Measurements from ENCODE around the gene PDHX.
"Not testable (repeated sequence)": the region's sequence is repeated elsewhere in the genome, so short reads cannot be mapped to it uniquely, and the experiment has no call there.

Gene PDHX

DNA sequence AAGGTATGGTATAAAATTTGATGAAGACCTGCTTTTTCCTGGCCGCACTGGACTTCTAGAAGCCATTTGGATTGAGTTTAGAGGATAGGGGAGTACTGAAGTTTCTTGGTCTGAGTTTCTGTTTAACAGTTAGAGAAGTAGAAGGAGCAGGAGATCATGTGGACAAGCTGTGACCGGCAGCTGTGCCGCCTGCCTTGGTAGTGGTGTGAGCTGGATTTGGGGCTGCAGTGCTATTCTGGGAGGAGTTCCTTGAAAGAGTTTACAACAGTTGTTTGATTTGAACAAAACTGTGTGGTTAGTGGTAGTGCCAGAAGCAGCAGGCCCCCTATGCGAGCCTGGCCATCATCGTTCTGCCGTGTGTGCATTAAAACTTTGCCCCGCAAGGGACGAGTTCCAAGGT, 105.2 kb downstream of the PDHX start:
- DNase-seq (ENCODE audit: low spot score), result no peak

GRCh38 chr11:35023940-35024339, 107.5 kb downstream of the PDHX start:
- DNase-seq (ENCODE audit: low spot score), result not testable (repeated sequence)

More for the DNA sequence above, 105.2 kb downstream of the PDHX start:
- TF ChIP-seq CTCF (IDR thresholded peaks at IDR 0.05; ENCODE audit: extremely low read depth, missing control alignments), result no peak

GRCh38 chr11:35028007-35028406, 111.6 kb downstream of the PDHX start:
- DNase-seq (ENCODE audit: low spot score), result not testable (repeated sequence)

DNA sequence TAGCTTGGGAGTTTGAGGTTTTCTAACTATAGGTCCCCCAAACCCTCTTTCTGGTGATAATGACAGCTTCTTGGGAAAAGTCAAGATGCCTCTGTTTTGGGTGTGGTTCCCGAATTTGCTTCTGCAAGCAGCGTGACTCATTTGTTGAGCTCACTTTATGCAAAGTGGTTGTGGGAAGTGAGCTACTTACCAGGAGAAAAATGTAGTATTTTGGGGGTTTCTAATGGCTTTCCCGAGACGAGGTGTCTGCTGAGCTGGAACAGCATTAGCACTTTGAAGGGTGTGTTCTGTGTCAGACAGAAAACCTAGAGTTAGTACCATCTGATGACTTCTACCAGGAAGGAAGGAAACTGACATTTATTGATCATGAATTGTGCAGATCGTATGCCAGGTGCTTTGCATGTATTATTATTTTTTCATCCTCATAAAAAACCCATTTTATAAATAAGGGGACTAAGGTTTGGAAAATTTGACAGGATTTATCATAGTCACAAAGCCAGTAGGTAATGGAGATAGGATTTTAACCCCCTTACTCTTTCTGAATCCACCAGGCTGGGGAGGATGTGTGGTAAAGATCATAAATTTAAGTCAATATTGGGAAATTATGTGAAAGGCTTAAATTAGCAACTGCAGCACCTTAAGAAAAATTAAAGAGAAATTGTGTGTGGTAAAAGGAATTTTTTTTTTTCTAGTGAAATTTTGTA, 113.7 kb downstream of the PDHX start:
- no peak for TF ChIP-seq CTCF (IDR thresholded peaks at IDR 0.05; ENCODE audit: extremely low read depth, missing control alignments)
- peak; percentile 24 for DNase-seq (ENCODE audit: low spot score)

GRCh38 chr11:35030716-35031213, 114.3 kb downstream of the PDHX start:
- no peak for TF ChIP-seq CTCF (IDR thresholded peaks at IDR 0.05; ENCODE audit: extremely low read depth, missing control alignments)
- DNase-seq (ENCODE audit: low spot score), result no peak

DNA sequence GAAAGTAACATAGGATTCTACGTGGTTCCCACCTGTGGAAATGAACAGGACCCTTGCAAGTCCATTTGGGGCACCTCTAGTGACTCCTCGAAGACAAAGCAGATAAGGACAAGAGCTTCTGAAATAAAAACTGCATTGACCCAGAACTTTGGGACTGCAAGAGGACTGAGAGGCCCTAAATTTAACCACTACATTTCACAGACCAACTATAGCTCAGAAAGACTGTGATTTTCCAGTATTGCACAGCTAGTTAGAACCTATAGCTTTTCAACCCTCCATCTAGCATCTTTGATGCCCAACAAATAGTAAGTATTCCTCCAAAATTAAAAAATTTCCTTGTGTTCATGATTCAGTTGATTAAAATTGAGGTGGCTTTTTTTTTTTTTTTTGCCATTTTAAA, 114.9 kb downstream of the PDHX start:
- no peak for DNase-seq (ENCODE audit: low spot score)
- TF ChIP-seq CTCF (IDR thresholded peaks at IDR 0.05; ENCODE audit: extremely low read depth, missing control alignments), result no peak

DNA sequence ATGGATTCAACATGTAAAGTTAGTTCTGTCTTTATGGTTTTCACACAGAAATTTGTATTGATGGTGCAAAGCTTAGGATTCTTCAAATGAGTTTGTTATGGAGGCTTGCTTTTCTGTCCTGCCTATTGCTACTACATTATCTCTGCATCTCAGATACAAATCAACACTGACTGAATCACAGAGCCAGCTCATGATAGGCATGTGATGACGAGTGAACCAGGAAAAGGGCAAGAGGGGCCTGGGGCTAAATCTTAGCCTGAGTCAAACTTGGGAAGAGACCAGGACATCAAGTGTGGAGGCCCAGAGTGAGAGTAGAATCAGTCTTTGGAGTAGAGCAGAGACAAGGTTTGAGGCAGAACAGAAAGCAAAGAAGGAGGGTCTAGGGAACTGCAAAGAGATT, 115.4 kb downstream of the PDHX start:
- no peak for DNase-seq (ENCODE audit: low spot score)

DNA sequence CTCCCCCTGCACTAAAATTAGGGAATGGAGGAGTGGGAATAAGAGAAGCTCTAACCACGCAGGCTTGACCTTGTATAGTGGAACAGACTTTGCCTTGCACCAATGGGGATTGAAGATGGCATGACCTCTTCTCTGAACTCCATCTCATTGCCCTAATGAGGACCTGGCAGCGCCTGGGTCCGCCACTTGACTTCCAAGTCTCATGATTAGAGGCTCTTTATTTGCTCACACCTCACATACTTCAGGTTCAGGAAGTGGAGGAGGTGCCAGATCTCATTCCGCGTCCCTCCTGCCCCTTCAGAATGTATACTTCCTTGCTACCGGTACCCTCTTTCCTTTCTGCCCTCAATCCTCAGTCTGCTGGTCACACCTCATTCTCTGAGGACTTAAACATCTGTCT, 116.6 kb downstream of the PDHX start:
- TF ChIP-seq CTCF (IDR thresholded peaks at IDR 0.05; ENCODE audit: extremely low read depth, missing control alignments), result no peak
- no peak for DNase-seq (ENCODE audit: low spot score)

More for the DNA sequence above, 115.4 kb downstream of the PDHX start:
- TF ChIP-seq CTCF (IDR thresholded peaks at IDR 0.05; ENCODE audit: extremely low read depth, missing control alignments), result no peak
